A549 (cell line): ENCODE data around the gene C2CD2. TPM values are rescaled to one million over a fixed set of nuclear protein-coding genes. Genes with fewer than 3 reads are reported as not detected.

ENCODE experiments used
- ATAC-seq, 2 experiments: fragments of 200-7000 bp in 1 of 2; fragments of >200 bp in 1 of 2; cut with Nextera tagmentation in 1 of 2; cut with Tn5 transposase in 1 of 2; 3 replicates each; pipeline versions ENCODE4 v1.8.0 to v1.9.1; 2018 to 2020; ENCODE audit warnings: mild to moderate bottlenecking in 1 of 2, moderate library complexity in 1 of 2
- CTCF ChIA-PET: fragments of 300-600 bp; sonication (Branson Sonifier 250); formaldehyde crosslinking; extraction: SDS; loops from one replicate; lab custom pipeline; 2021; ENCODE audit warnings: antibody characterized with exemption, inconsistent platforms; lab: Yijun Ruan, JAX
- POLR2A ChIA-PET: fragments of 350-600 bp; formaldehyde crosslinking; extraction: SDS; loops from one replicate; lab custom pipeline; 2021; ENCODE audit warnings: antibody characterized with exemption, inconsistent platforms; lab: Yijun Ruan, JAX
- DNase-seq, 2 experiments: peaks; one replicate each; pipeline versions ENCODE4 v3.0.0 to v3.0.0-alpha.2; 2011 to 2016; ENCODE audit warnings: low read depth in 1 of 2, low spot score in 1 of 2
- FAIRE-seq: peaks from 2 replicates; lab custom pipeline; 2011; peaks lifted over from hg19 to GRCh38; lab: Jason Lieb, UNC
- H3K27ac ChIP-seq, 2 experiments: fragments of >200 bp; sonication (Bioruptor Twin); formaldehyde crosslinking; 3 replicates each; pipeline ENCODE4 v1.5.1; 2016 to 2017
- H3K4me1 ChIP-seq: fragments of >200 bp; sonication (Bioruptor Twin); formaldehyde crosslinking; 3 replicates; pipeline ENCODE4 v1.6.1; 2016
- H3K4me2 ChIP-seq: fragments of >200 bp; sonication (Bioruptor Twin); formaldehyde crosslinking; 3 replicates; pipeline ENCODE4 v1.6.1; 2016
- H3K4me3 ChIP-seq: fragments of >200 bp; sonication (Bioruptor Twin); formaldehyde crosslinking; 3 replicates; pipeline ENCODE4 v1.5.1; 2016
- H3K9me3 ChIP-seq: fragments of >200 bp; sonication (Bioruptor Twin); formaldehyde crosslinking; 3 replicates; pipeline ENCODE4 v1.6.1; 2016
- BHLHE40 ChIP-seq: IDR thresholded peaks from 2 replicates; pipeline ENCODE4 v1.6.1; 2012; ENCODE audit warnings: low read depth, low read length, inconsistent platforms
- CHD2 ChIP-seq: fragments of 150-350 bp; IDR thresholded peaks from 2 replicates; pipeline ENCODE4 v1.6.1; 2014; ENCODE audit warnings: low read length; ENCODE audit not compliant: partially characterized antibody
- EP300 ChIP-seq, 2 experiments: fragments of >200 bp; sonication (Bioruptor Twin); formaldehyde crosslinking; IDR thresholded peaks; 2 replicates in 1 of 2; 3 replicates in 1 of 2; pipeline ENCODE4 v1.6.1; 2016 to 2017
- ESRRA ChIP-seq: fragments of 150-350 bp; IDR thresholded peaks from 2 replicates; pipeline ENCODE4 v1.6.1; 2014; ENCODE audit warnings: mild to moderate bottlenecking, low read length, borderline replicate concordance
- FOSL2 ChIP-seq, 2 experiments: fragments of 450-650 bp in 1 of 2; fragments of >200 bp in 1 of 2; sonication (Bioruptor Twin) in 1 of 2; formaldehyde crosslinking; IDR thresholded peaks; 2 replicates each; pipeline versions ENCODE4 v1.5.0 to v1.6.1; 2016 to 2020; ENCODE audit warnings: mild to moderate bottlenecking in 1 of 2, moderate library complexity in 1 of 2
- GATA3 ChIP-seq: IDR thresholded peaks from 2 replicates; pipeline ENCODE4 v1.6.1; 2012; ENCODE audit warnings: borderline replicate concordance
- HEYL ChIP-seq: fragments of 250-450 bp; sonication (Bioruptor Pico); IDR thresholded peaks from 2 replicates; pipeline ENCODE4 v1.8.0; 2021; ENCODE audit warnings: mild to moderate bottlenecking, moderate library complexity
- HOXA7 ChIP-seq: fragments of 250-450 bp; sonication (Bioruptor Pico); IDR thresholded peaks from 2 replicates; pipeline ENCODE4 v1.5.0; 2020; ENCODE audit warnings: mild to moderate bottlenecking, moderate library complexity
- HOXB13 ChIP-seq: fragments of 250-450 bp; sonication (Bioruptor Pico); IDR thresholded peaks from 2 replicates; pipeline ENCODE4 v1.5.0; 2020; ENCODE audit warnings: low read depth, mild to moderate bottlenecking, moderate library complexity
- HOXB5 ChIP-seq: fragments of 250-450 bp; sonication (Bioruptor Pico); IDR thresholded peaks from 2 replicates; pipeline ENCODE4 v1.5.0; 2020; ENCODE audit warnings: mild to moderate bottlenecking, moderate library complexity
- JUN ChIP-seq, 2 experiments: fragments of >200 bp; sonication (Bioruptor Twin); formaldehyde crosslinking; IDR thresholded peaks; 2 replicates in 1 of 2; 3 replicates in 1 of 2; pipeline ENCODE4 v1.6.1; 2016 to 2017
- JUNB ChIP-seq: fragments of >200 bp; sonication (Bioruptor Twin); formaldehyde crosslinking; IDR thresholded peaks from 2 replicates; pipeline ENCODE4 v1.6.1; 2016
- KDM1A ChIP-seq: fragments of 200-600 bp; sonication (generic); IDR thresholded peaks from 2 replicates; pipeline ENCODE4 v1.6.1; 2016; ENCODE audit warnings: low read depth, mild to moderate bottlenecking
- KDM5A ChIP-seq: fragments of 200-600 bp; sonication (generic); IDR thresholded peaks from 2 replicates; pipeline ENCODE4 v1.6.1; 2016; ENCODE audit warnings: antibody characterized with exemption, mild to moderate bottlenecking
- MYC ChIP-seq: IDR thresholded peaks from 2 replicates; pipeline ENCODE4 v1.6.1; 2012; ENCODE audit warnings: mild to moderate bottlenecking, inconsistent platforms, low read length, improper control_type of control experiment, borderline replicate concordance
- NFE2L2 ChIP-seq: fragments of 150-350 bp; conservative IDR thresholded peaks from 2 replicates; pipeline ENCODE4 v1.6.1; 2014; ENCODE audit warnings: low read length
- NPAS2 ChIP-seq: fragments of 250-450 bp; sonication (Bioruptor Pico); IDR thresholded peaks from 2 replicates; pipeline ENCODE4 v1.8.0; 2022; ENCODE audit warnings: mild to moderate bottlenecking, moderate library complexity, borderline replicate concordance
- NR3C1 ChIP-seq: fragments of >200 bp; sonication (Bioruptor Twin); formaldehyde crosslinking; IDR thresholded peaks from 3 replicates; pipeline ENCODE4 v1.6.1; 2017
- RAD21 ChIP-seq, 2 experiments: fragments of >200 bp in 1 of 2; sonication (Bioruptor Twin) in 1 of 2; formaldehyde crosslinking in 1 of 2; IDR thresholded peaks in 1 of 2; conservative IDR thresholded peaks in 1 of 2; 2 replicates in 1 of 2; 3 replicates in 1 of 2; pipeline ENCODE4 v1.6.1; 2012 to 2018; ENCODE audit warnings: inconsistent platforms in 1 of 2
- RARB ChIP-seq: fragments of 250-450 bp; sonication (Bioruptor Pico); IDR thresholded peaks from 2 replicates; pipeline ENCODE4 v1.8.0; 2021; ENCODE audit warnings: mild to moderate bottlenecking, moderate library complexity
- RFX5 ChIP-seq: fragments of 450-650 bp; IDR thresholded peaks from 2 replicates; pipeline ENCODE4 v1.7.1; 2014; ENCODE audit warnings: antibody characterized with exemption, mild to moderate bottlenecking, moderate library complexity
- SREBF2 ChIP-seq: fragments of 450-650 bp; IDR thresholded peaks from 2 replicates; pipeline ENCODE4 v1.6.1; 2014; ENCODE audit warnings: mild to moderate bottlenecking, moderate library complexity
- TFCP2L1 ChIP-seq: fragments of 250-450 bp; sonication (Bioruptor Pico); IDR thresholded peaks from 2 replicates; pipeline ENCODE4 v1.5.0; 2021; ENCODE audit warnings: mild to moderate bottlenecking
- ZC3H11A ChIP-seq: fragments of 450-650 bp; IDR thresholded peaks from 2 replicates; pipeline ENCODE4 v1.6.1; 2014; ENCODE audit warnings: antibody characterized with exemption, mild to moderate bottlenecking
- ZSCAN20 ChIP-seq: fragments of 250-450 bp; sonication (Bioruptor Pico); IDR thresholded peaks from 2 replicates; pipeline ENCODE4 v1.8.0; 2022; ENCODE audit warnings: mild to moderate bottlenecking, moderate library complexity
- WGBS: methylation state at CpG from one replicate; pipeline ENCODE4 v1.1.6; 2017; ENCODE audit errors: missing lambda C conversion rate; 5-methylcytosine and 5-hydroxymethylcytosine counted together
- polyA plus RNA-seq, 4 experiments: library from polyadenylated mRNA; depleted of rRNA in 3 of 4; stranded (reverse); fragments of >200 nt; fragmentation: RNase III in 1 of 4; extraction: RNeasy Plus Mini Kit Qiagen cat#74134 plus additional on column Dnase treatment in 1 of 4; gene quantifications; 2 replicates in 3 of 4; 3 replicates in 1 of 4; pipeline ENCODE4 v1.2.3, GENCODE V29; 2011 to 2017
- TF ChIP-seq, protein P1 (sequence below): IDR thresholded peaks from 2 replicates; pipeline ENCODE4 v1.6.1; 2012
- TF ChIP-seq, protein P2 (sequence below): fragments of 250-450 bp; sonication (Bioruptor Pico); IDR thresholded peaks from 2 replicates; pipeline ENCODE4 v1.5.0; 2020; ENCODE audit warnings: low read depth, mild to moderate bottlenecking, moderate library complexity
- TF ChIP-seq, protein P3 (sequence below): fragments of >200 bp; sonication (Bioruptor Twin); formaldehyde crosslinking; IDR thresholded peaks from 2 replicates; pipeline ENCODE4 v1.6.1; 2016

The C2CD2 gene
- polyA plus RNA-seq, 2 of the 4 experiments (the other 2 are of a cell fraction): 7.0 to 13.5 TPM

DNA sequence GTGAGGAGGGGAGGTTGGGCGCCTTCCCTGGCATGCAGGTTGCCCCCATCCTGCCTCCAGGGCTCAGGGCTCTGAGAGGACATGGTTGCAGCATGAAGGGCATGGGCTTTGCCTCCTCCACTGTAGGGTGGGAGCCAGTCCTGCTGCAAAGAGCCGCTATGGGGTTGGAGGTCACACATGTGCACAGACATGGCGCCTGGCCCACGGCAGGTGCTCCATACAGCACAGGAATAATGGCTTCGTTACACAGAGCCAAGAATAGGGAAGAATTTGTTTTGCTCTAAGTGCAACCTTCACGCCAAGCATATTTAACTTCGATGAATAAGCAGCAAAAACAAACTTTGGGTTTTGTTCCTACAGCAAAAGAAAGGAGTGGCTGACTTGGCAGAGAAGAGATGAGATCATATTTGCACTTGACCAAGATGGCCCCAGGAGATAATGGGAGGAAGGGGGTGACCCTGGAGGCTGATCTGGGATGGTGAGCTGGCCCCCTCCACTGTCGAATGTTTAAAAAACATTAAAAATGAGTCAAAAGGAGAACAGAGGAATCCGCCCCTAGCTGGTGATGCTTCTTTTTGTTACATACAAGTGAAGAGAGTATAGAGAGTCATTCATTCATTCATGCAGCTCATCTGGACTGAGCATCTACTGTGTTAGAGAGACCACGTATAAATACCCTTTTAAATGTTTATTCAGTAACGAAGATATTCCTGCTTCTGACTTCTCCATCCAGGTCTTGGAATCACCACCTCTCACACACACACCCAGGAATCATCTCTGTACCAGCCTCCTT, 12.4 kb upstream of the C2CD2 start:
- ChIA-PET POLR2A (no interaction called here), CTCF (interaction anchor here (0.9 to 1.5 kb wide), 3 partner anchors 9 to 151 kb away, joined by 4 to 5 read pairs (median 4); no protein-coding TSS in a partner anchor)
- Histone ChIP-seq H3K9me3 (no peaks in the 10 kb centered on the region), H3K27ac (no peak overlapping the region), H3K4me2 (peak overlapping the region; percentile 41; the same call in 1 of the 3 replicates), H3K4me3 (no peak overlapping the region), H3K4me1 (peaks cover 14% of the 10 kb centered on the region; the same call in 2 of the 3 replicates)
- WGBS: 35% methylated on average over 10 of the region's 11 CpGs
- TF ChIP-seq GATA3: peak; percentile 65; the same call in 1 of the 2 replicates
- peak in 1 of 2 experiments; percentile 13; a peak in 1 of 5 replicates for TF ChIP-seq RAD21 (conservative IDR thresholded peaks at IDR 0.05 in 1 of 2, IDR thresholded peaks at IDR 0.05 in 1 of 2)
- TF ChIP-seq SREBF2: no peak
- TF ChIP-seq NR3C1: no peak
- TF ChIP-seq ZC3H11A: no peak
- TF ChIP-seq, protein P1, sequence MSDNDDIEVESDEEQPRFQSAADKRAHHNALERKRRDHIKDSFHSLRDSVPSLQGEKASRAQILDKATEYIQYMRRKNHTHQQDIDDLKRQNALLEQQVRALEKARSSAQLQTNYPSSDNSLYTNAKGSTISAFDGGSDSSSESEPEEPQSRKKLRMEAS: no peak
- no peak for TF ChIP-seq TFCP2L1 (CRISPR knock-in tag)
- DNase-seq (peak in 1 of 2 experiments; percentile 22), ATAC-seq (peak in 1 of 2 experiments; percentile 57; a peak in 3 of 6 replicates), FAIRE-seq (no peak)

DNA sequence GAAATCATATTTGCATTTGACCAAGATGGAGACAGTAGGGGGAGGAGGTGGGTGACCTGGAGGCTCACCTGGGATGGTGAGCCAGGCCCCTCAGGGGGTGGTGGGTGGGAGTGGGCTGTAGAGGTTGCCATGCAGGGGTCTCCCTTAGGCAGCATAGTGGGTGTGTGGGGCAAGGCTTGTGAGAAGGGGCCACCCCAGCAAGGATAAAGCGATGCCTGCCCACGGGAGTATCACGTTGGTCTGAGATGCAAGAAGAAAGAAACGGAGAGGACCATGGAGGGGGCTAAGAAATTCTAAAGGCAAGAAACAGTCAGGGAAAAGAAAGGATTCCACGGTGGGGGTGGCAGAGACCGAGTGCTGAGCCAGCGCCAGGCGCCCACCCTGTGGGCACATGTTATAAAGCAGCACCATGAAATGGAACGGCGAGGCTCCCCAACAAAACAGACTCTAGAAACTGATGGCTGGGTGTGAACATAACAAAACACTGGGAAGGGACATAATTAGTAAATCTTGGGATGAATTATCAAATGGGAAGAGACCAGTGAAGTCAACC, 11.7 kb upstream of the C2CD2 start:
- no peaks in the 10 kb centered on the region for H3K9me3 ChIP-seq
- H3K4me2 ChIP-seq: peak overlapping the region; percentile 41; the same call in 1 of the 3 replicates
- WGBS: 74% methylated on average over 10 of the region's 10 CpGs
- H3K4me3 ChIP-seq: no peak overlapping the region
- no peak overlapping the region for H3K27ac ChIP-seq
- DNase-seq (no peak), FAIRE-seq (no peak), ATAC-seq (no peak)
- TF ChIP-seq GATA3 (no peak), NR3C1 (no peak), RARB (CRISPR knock-in tag) (no peak), JUN (IDR thresholded peaks at IDR 0.05) (no peak), EP300 (IDR thresholded peaks at IDR 0.05) (no peak), RFX5 (no peak)
- POLR2A ChIA-PET: no interaction called here
- H3K4me1 ChIP-seq: peaks cover 14% of the 10 kb centered on the region; the same call in 2 of the 3 replicates
- CTCF ChIA-PET: no interaction called here

DNA sequence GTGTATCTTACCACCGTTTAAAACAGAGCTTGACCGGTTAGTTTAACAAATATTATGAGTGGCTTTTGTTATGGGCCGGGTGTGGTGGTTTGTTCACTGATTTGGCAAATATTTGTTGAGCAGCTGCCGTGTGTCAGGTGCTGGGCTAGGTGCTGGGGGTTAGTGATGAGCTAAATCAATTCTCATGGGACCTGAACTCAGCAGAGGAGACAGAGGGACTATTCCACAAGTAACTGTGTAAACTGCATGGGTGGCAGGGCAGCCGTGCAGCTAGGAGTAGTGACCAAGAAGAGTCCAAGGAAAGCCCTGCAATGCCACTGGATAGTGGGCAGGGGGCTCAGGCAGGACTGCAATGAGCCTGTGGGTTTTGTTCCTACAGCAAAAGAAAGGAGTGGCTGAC, 11.2 kb upstream of the C2CD2 start:
- Histone ChIP-seq H3K4me2 (no peak overlapping the region), H3K27ac (no peak overlapping the region), H3K9me3 (no peaks in the 10 kb centered on the region), H3K4me1 (peaks cover 14% of the 10 kb centered on the region; the same call in 2 of the 3 replicates), H3K4me3 (no peak overlapping the region)
- ChIA-PET CTCF (no interaction called here), POLR2A (no interaction called here)
- DNase-seq: no peak
- WGBS: 14% methylated on average over 5 of the region's 5 CpGs
- no peak for FAIRE-seq
- no peak for ATAC-seq
- no peak for TF ChIP-seq NPAS2 (CRISPR knock-in tag)
- no peak for TF ChIP-seq ZSCAN20 (CRISPR knock-in tag)
- TF ChIP-seq HOXA7 (CRISPR knock-in tag): no peak
- TF ChIP-seq ESRRA: no peak
- no peak for TF ChIP-seq HOXB5 (CRISPR knock-in tag)
- TF ChIP-seq HEYL (CRISPR knock-in tag): no peak
- TF ChIP-seq BHLHE40: no peak
- TF ChIP-seq NFE2L2: no peak
- TF ChIP-seq, all 56 proteins: peak for 0

DNA sequence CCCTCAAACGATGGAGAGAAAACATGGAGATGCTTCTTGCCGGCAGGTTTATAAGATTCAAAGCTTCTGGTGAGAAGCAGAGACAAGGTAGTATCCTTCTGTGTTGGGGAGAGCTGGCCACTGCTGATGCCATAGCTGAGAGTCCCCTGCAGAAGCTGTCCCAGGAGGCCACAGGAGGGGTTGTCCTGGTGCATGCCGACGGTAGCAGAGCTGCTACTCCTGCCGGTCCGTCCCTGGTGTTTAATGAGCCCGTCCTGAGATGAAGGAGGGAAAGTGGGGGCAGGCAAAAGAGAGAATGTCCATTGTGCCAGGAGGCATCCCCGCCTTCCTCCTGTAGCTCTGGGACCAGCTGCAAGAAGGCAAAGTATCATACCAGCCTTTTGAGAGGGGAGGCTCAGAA, 10.4 kb upstream of the C2CD2 start:
- ATAC-seq (no peak), FAIRE-seq (no peak), DNase-seq (no peak)
- no peak overlapping the region for H3K27ac ChIP-seq
- POLR2A ChIA-PET: no interaction called here
- peaks cover 17% of the 10 kb centered on the region; the same call in 2 of the 3 replicates for H3K4me1 ChIP-seq
- H3K9me3 ChIP-seq: no peaks in the 10 kb centered on the region
- no peak overlapping the region for H3K4me3 ChIP-seq
- H3K4me2 ChIP-seq: no peak overlapping the region
- 89% methylated on average over 6 of the region's 8 CpGs for WGBS
- CTCF ChIA-PET: interaction anchor here (1.0 kb wide), 2 partner anchors 12 to 44 kb away, joined by 3 read pairs; no protein-coding TSS in a partner anchor
- TF ChIP-seq RARB (CRISPR knock-in tag) (no peak), KDM1A (no peak), KDM5A (no peak), MYC (no peak), CHD2 (no peak), NPAS2 (CRISPR knock-in tag) (no peak), FOSL2 (IDR thresholded peaks at IDR 0.05) (no peak), FOSL2 (CRISPR knock-in tag; IDR thresholded peaks at IDR 0.05) (no peak), JUNB (no peak), RFX5 (no peak), HOXB13 (no peak)
- TF ChIP-seq, protein P2, sequence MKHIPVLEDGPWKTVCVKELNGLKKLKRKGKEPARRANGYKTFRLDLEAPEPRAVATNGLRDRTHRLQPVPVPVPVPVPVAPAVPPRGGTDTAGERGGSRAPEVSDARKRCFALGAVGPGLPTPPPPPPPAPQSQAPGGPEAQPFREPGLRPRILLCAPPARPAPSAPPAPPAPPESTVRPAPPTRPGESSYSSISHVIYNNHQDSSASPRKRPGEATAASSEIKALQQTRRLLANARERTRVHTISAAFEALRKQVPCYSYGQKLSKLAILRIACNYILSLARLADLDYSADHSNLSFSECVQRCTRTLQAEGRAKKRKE: no peak
- TF ChIP-seq, protein P3, sequence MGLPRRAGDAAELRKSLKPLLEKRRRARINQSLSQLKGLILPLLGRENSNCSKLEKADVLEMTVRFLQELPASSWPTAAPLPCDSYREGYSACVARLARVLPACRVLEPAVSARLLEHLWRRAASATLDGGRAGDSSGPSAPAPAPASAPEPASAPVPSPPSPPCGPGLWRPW: no peak
